Measurements from ENCODE around the gene MED14. TPM values are rescaled to one million over a fixed set of nuclear protein-coding genes. Genes with fewer than 3 reads are reported as not detected.
A peak's percentile ranks its signal among the peaks of the same experiment; 100 is the strongest.

The MED14 gene
- total and polyA plus RNA-seq, 11 donors = 9.8 to 40.9 (median 25.8) TPM

GRCh38 chrX:40647307-40648197, 87.8 kb downstream of the MED14 start, which contains the start of gene CXorf38:
Gene CXorf38, minus strand, starts transcription at chrX:40647561. Its CDS starts 41 bp downstream, at chrX:40647520.
- DNase-seq (peak; percentile 88 to 95 (median 94)), ATAC-seq (peak; percentile 76 to 93 (median 88))
- peaks cover 0 to 19% (median 8%) of the 10 kb centered on the region in 9 donors for H3K36me3 ChIP-seq
- 1 to 20% (median 3%) methylated on average over 29 to 66 of the region's 66 CpGs for WGBS, 4 donors
- peaks cover 0 to 44% (median 18%) of the 10 kb centered on the region in 12 donors for H3K4me1 ChIP-seq
- TF ChIP-seq POLR2A (IDR thresholded peaks at IDR 0.05) (peak in 1 of 2 donors; percentile 71), CTCF (IDR thresholded peaks at IDR 0.05) (no peak)
- H3K27me3 ChIP-seq = peaks cover 0 to 3% (median 0%) of the 10 kb centered on the region in 9 donors
- intact Hi-C loops (cut with DNase I) = loop anchor here in 4 of 10 donors (5.0 to 10.0 kb wide), 3 partner anchors 63 to 105 kb away; partner anchors contain the start of genes ATP6AP2 (in 1 of the 4) and MED14 (in 1 of the 4)
- peak within 1 kb of the TSS; percentile 70 to 98 (median 83) for H3K4me3 ChIP-seq
- peak within 1 kb of the TSS; percentile 57 to 88 (median 84) for H3K27ac ChIP-seq
- H3K9me3 ChIP-seq = no peaks in the 10 kb centered on the region

- Histone ChIP-seq H3K4me3 (peak overlapping the region; percentile 70 to 98 (median 83)), H3K27me3 (peaks cover 0 to 3% (median 0%) of the 10 kb centered on the region in 9 donors), H3K9me3 (no peaks in the 10 kb centered on the region), H3K4me1 (peaks cover 0 to 53% (median 18%) of the 10 kb centered on the region in 12 donors), H3K36me3 (peaks cover 0 to 16% (median 6%) of the 10 kb centered on the region in 9 donors), H3K27ac (peak overlapping the region; percentile 57 to 88 (median 84))
- TF ChIP-seq POLR2A (IDR thresholded peaks at IDR 0.05) (no peak), CTCF (IDR thresholded peaks at IDR 0.05) (no peak)
- intact Hi-C loops (cut with DNase I) = loop anchor here in 4 of 10 donors (5.0 to 10.0 kb wide), 3 partner anchors 62 to 104 kb away; partner anchors contain the start of genes ATP6AP2 (in 1 of the 4) and MED14 (in 1 of the 4)
- DNase-seq (peak; percentile 21 to 64 (median 46)), ATAC-seq (peak in 3 of 4 donors; percentile 48 to 51 (median 49))
- WGBS, 4 donors = 0 to 19% (median 5%) methylated on average over 19 to 33 of the region's 33 CpGs
Observed at GRCh38 chrX:40646489-40647306, 88.6 kb downstream of the MED14 start.

GRCh38 chrX:40644821-40645358, 90.5 kb downstream of the MED14 start:
- Histone ChIP-seq H3K4me1 (peaks cover 0 to 64% (median 18%) of the 10 kb centered on the region in 12 donors), H3K4me3 (peak overlapping the region in 11 of 12 donors; percentile 6 to 57 (median 40)), H3K36me3 (peaks cover 0 to 28% (median 3%) of the 10 kb centered on the region in 9 donors), H3K27ac (peak overlapping the region; percentile 40 to 87 (median 76)), H3K9me3 (no peaks in the 10 kb centered on the region), H3K27me3 (peaks cover 0 to 8% (median 0%) of the 10 kb centered on the region in 9 donors)
- peak in 4 of 5 donors; percentile 48 to 62 (median 62) for DNase-seq
- intact Hi-C loops (cut with DNase I) = loop anchor here in 4 of 10 donors (5.0 to 10.0 kb wide), 3 partner anchors 60 to 103 kb away; partner anchors contain the start of genes ATP6AP2 (in 1 of the 4) and MED14 (in 1 of the 4)
- 0 to 30% (median 9%) methylated on average over 4 of the region's 4 CpGs for WGBS, 4 donors
- ATAC-seq = peak; percentile 35 to 76 (median 58)
- TF ChIP-seq POLR2A (IDR thresholded peaks at IDR 0.05) (no peak), CTCF (IDR thresholded peaks at IDR 0.05) (no peak)
